Measurements from ENCODE around the gene APLF.
"Not testable (repeated sequence)": the region's sequence is repeated elsewhere in the genome, so short reads cannot be mapped to it uniquely, and the experiment has no call there.

APLF gene

DNA sequence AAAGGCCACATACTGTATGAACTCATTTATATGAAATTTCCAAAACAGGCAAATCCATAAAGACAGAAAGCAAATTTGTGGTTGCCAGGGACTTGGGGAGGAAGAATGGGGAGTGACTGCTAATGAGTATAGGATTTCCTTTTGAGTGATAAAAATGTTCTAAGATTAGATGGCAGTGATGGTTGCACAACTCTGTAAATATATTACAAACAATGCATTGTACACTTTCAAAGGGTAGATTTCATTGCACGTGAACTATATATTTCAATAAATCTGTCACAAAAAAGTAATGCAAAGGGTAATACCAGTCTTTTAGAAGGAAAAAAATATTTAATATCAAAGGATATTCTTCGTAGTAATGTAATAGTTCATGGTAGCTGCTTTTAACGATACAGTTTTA lies 112.3 kb downstream of the APLF start:
- H3K4me3 ChIP-seq (ENCODE audit: low read length), result no peak overlapping the region
- H3K27me3 ChIP-seq (ENCODE audit: control insufficient read depth, insufficient read depth, low read length), result no peaks in the 10 kb centered on the region
- H3K27ac ChIP-seq (ENCODE audit: low read length), result no peak overlapping the region
- H3K4me1 ChIP-seq (ENCODE audit: control insufficient read depth, insufficient read depth, low read length), result no peaks in the 10 kb centered on the region
- no peak for DNase-seq (ENCODE audit: low read depth, low spot score)
- H3K36me3 ChIP-seq (ENCODE audit: control insufficient read depth, insufficient read depth, low read length), result no peaks in the 10 kb centered on the region
- no peaks in the 10 kb centered on the region for H3K9me3 ChIP-seq (ENCODE audit: control insufficient read depth, insufficient read depth, low read length)
- WGBS (ENCODE audit: insufficient coverage, insufficient read length), result no CpG with 5 or more reads among the region's 3 CpGs

DNA sequence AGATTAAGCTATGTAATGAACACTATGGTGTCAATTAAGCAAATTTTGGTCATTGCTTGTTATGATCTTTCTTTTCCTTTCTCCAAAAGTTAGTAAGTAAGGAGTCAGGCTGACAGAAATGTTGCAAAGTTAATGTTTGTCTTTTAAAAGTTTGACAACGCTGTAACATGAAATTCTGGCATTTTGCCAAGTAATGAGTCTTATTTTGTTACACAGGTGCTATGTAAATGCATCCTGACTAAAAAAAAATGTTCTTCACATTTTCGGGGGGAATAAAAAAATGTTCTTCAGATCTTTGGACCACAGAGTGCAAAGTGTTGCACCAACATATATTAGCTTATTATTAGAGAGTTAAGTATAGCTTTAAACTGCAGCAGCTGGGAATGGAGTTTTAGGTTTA lies 121.2 kb downstream of the APLF start:
- Histone ChIP-seq H3K27me3 (ENCODE audit: control insufficient read depth, insufficient read depth, low read length) (no peaks in the 10 kb centered on the region), H3K4me1 (ENCODE audit: control insufficient read depth, insufficient read depth, low read length) (no peaks in the 10 kb centered on the region), H3K4me3 (ENCODE audit: low read length) (no peak overlapping the region), H3K36me3 (ENCODE audit: control insufficient read depth, insufficient read depth, low read length) (no peaks in the 10 kb centered on the region), H3K27ac (ENCODE audit: low read length) (no peak overlapping the region), H3K9me3 (ENCODE audit: control insufficient read depth, insufficient read depth, low read length) (no peaks in the 10 kb centered on the region)
- WGBS (ENCODE audit: insufficient coverage, insufficient read length), result no CpG with 5 or more reads among the region's 2 CpGs
- no peak for DNase-seq (ENCODE audit: low read depth, low spot score)

DNA sequence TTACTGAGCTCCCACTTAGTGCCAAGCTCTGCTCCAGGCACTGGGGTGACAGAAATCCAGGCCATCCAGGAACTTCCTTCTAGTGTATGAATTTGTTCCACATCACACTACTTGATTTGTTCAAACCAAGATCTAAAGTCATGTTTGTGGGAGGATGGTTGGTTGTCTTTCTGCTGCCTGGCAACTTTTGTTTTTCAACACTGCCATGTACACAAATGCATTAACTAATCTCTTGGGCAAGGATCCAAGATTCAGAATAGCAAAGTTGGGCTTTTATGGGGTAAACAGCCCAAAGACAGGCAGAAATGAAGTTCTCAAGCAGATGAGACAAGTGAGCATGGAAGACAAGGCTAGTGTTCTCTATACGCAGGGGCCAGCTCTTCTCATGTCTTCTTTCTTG lies 122.6 kb downstream of the APLF start:
- no peak for DNase-seq (ENCODE audit: low read depth, low spot score)
- no peaks in the 10 kb centered on the region for H3K9me3 ChIP-seq (ENCODE audit: control insufficient read depth, insufficient read depth, low read length)
- H3K36me3 ChIP-seq (ENCODE audit: control insufficient read depth, insufficient read depth, low read length), result no peaks in the 10 kb centered on the region
- H3K27ac ChIP-seq (ENCODE audit: low read length), result no peak overlapping the region
- no CpG with 5 or more reads among the region's 1 CpG for WGBS (ENCODE audit: insufficient coverage, insufficient read length)
- no peaks in the 10 kb centered on the region for H3K4me1 ChIP-seq (ENCODE audit: control insufficient read depth, insufficient read depth, low read length)
- H3K4me3 ChIP-seq (ENCODE audit: low read length), result no peak overlapping the region
- no peaks in the 10 kb centered on the region for H3K27me3 ChIP-seq (ENCODE audit: control insufficient read depth, insufficient read depth, low read length)

DNA sequence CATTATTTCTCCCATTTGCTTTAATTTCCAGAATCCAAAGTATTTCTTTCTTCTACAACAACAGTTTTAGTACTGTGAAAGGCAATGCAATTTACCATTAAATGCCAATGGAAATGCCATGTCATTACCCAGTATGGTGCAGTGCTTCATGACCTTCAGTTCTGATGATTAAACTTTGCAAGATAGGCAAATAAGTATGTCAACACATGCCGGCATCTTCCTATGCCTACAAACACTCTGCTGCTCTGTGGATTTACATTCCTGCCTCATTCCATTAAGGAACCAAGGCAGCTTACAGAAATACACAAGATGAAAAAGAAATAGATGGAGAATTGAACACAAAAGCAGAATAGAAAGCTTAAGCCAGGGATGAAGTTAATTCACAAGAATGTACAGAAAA lies 123.3 kb downstream of the APLF start:
- Histone ChIP-seq H3K4me3 (ENCODE audit: low read length) (no peak overlapping the region), H3K27me3 (ENCODE audit: control insufficient read depth, insufficient read depth, low read length) (no peaks in the 10 kb centered on the region), H3K36me3 (ENCODE audit: control insufficient read depth, insufficient read depth, low read length) (no peaks in the 10 kb centered on the region), H3K27ac (ENCODE audit: low read length) (no peak overlapping the region), H3K9me3 (ENCODE audit: control insufficient read depth, insufficient read depth, low read length) (no peaks in the 10 kb centered on the region), H3K4me1 (ENCODE audit: control insufficient read depth, insufficient read depth, low read length) (no peaks in the 10 kb centered on the region)
- WGBS (ENCODE audit: insufficient coverage, insufficient read length), result no CpG with 5 or more reads among the region's 1 CpG
- no peak for DNase-seq (ENCODE audit: low read depth, low spot score)

DNA sequence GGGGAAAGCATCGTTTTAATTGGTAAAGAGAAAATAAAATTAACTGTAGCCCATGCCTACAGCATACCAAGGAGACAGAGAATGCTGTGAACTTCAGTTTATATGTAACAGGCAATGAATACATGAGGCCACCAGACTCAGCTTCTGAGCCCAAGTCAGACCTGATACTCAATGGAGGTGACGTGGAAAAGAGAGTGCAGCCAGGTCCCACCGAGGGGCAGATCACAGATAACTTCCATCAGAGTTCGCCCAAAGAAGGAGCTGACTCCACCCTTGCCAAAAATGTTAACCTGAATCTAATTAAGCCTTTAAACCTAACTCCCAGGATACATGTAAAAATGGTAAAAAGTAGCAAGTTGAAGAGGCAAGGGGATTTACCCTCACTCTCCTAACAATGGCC lies 123.8 kb downstream of the APLF start:
- H3K36me3 ChIP-seq (ENCODE audit: control insufficient read depth, insufficient read depth, low read length), result no peaks in the 10 kb centered on the region
- DNase-seq (ENCODE audit: low read depth, low spot score), result no peak
- no peak overlapping the region for H3K4me3 ChIP-seq (ENCODE audit: low read length)
- H3K9me3 ChIP-seq (ENCODE audit: control insufficient read depth, insufficient read depth, low read length), result no peaks in the 10 kb centered on the region
- H3K4me1 ChIP-seq (ENCODE audit: control insufficient read depth, insufficient read depth, low read length), result no peaks in the 10 kb centered on the region
- no CpG with 5 or more reads among the region's 4 CpGs for WGBS (ENCODE audit: insufficient coverage, insufficient read length)
- H3K27ac ChIP-seq (ENCODE audit: low read length), result no peak overlapping the region
- H3K27me3 ChIP-seq (ENCODE audit: control insufficient read depth, insufficient read depth, low read length), result no peaks in the 10 kb centered on the region

DNA sequence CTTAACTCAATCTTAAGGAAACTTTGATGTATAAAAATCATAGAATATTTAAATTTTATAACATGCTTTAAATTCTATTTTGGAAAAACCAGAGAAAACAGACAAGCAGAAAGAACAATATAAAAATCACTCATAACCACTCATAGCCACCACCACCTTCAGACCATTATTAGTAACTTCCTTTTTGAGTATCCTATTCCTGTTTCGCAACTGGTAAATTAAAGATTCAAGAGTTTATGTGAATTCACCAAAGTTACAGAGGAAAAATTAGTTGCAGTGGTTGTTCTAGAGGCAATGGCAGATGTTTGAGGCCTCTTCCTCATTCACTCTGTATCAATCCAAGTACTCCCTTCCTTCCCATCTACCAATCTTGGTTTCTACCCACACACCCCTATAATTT lies 126.7 kb downstream of the APLF start:
- Histone ChIP-seq H3K27ac (ENCODE audit: low read length) (no peak overlapping the region), H3K36me3 (ENCODE audit: control insufficient read depth, insufficient read depth, low read length) (no peaks in the 10 kb centered on the region), H3K27me3 (ENCODE audit: control insufficient read depth, insufficient read depth, low read length) (no peaks in the 10 kb centered on the region), H3K4me3 (ENCODE audit: low read length) (no peak overlapping the region), H3K4me1 (ENCODE audit: control insufficient read depth, insufficient read depth, low read length) (no peaks in the 10 kb centered on the region), H3K9me3 (ENCODE audit: control insufficient read depth, insufficient read depth, low read length) (no peaks in the 10 kb centered on the region)
- WGBS (ENCODE audit: insufficient coverage, insufficient read length), result no CpG with 5 or more reads among the region's 1 CpG
- DNase-seq (ENCODE audit: low read depth, low spot score), result no peak

DNA sequence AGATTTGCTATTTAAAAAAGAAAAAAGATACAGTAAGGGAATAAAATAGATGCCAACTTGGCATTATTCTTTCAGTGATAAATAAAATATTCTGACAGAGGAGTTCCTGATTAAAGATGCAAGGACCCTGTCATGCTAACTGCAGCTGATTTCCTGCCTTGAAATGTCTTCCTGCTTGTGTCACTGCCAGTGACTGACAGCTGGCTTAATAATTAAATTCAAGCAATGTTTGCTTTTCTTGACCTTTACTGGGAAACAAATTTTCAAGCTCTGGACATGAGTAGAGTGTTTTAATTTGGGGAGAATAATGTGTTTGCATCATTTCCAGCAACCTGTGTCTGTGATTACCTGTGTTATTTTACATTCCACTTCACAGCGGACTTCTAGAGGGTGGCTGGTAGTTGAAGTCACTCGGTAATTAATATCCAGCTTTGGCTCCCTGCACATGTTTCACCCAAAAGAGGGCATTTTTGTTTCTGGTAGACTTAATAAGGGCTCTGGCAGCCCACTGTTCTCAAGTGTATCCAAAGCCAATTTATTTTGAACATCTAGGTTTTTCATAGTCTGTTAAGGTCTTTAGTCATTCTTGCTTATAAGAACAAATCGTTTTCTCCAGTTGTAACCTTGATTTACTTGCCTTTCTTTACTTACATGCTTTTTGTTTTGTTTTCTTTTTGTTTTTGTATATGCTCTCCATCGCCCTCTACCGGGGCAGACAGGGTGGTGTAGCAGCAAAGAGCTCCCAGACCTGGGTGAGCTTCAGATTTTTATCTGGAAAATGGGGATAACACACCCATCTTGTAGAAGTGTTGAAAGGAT lies 127.5 kb downstream of the APLF start:
- H3K27me3 ChIP-seq (ENCODE audit: control insufficient read depth, insufficient read depth, low read length), result no peaks in the 10 kb centered on the region
- H3K9me3 ChIP-seq (ENCODE audit: control insufficient read depth, insufficient read depth, low read length), result no peaks in the 10 kb centered on the region
- H3K27ac ChIP-seq (ENCODE audit: low read length), result no peak overlapping the region
- H3K4me1 ChIP-seq (ENCODE audit: control insufficient read depth, insufficient read depth, low read length), result no peaks in the 10 kb centered on the region
- no peaks in the 10 kb centered on the region for H3K36me3 ChIP-seq (ENCODE audit: control insufficient read depth, insufficient read depth, low read length)
- WGBS (ENCODE audit: insufficient coverage, insufficient read length), result no CpG with 5 or more reads among the region's 5 CpGs
- DNase-seq (ENCODE audit: low read depth, low spot score), result peak; percentile 18
- no peak overlapping the region for H3K4me3 ChIP-seq (ENCODE audit: low read length)

DNA sequence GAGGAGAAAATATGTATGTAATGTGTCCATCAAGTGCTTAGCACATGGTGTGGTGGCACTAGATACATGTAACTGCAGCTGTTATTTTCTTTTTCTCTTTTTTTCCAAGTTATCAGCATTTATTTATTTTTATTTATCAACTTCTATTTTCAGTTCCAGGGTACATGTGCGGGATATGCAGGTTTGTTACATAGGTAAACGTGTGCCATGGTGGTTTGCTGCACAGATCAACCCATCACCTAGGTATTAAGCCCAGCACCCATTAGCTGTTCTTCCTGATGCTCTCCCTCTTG lies 128.1 kb downstream of the APLF start:
- WGBS (ENCODE audit: insufficient coverage, insufficient read length), result no CpG with 5 or more reads among the region's 2 CpGs
- H3K9me3 ChIP-seq (ENCODE audit: control insufficient read depth, insufficient read depth, low read length); H3K36me3 ChIP-seq (ENCODE audit: control insufficient read depth, insufficient read depth, low read length); H3K27ac ChIP-seq (ENCODE audit: low read length); H3K4me3 ChIP-seq (ENCODE audit: low read length); DNase-seq (ENCODE audit: low read depth, low spot score); H3K27me3 ChIP-seq (ENCODE audit: control insufficient read depth, insufficient read depth, low read length); H3K4me1 ChIP-seq (ENCODE audit: control insufficient read depth, insufficient read depth, low read length): not testable (repeated sequence)

DNA sequence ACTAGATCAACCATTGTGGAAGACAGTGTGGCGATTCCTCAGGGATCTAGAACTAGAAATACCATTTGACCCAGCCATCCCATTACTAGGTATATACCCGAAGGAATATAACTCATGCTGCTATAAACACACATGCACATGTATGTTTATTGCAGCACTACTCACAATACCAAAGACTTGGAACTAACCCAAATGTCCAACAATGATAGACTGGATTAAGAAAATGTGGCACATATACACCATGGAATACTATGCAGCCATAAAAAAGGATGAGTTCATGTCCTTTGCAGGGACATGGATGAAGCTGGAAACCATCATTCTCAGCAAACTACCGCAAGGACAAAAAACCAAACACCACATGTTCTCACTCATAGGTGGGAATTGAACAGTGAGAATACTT lies 133.1 kb downstream of the APLF start:
- not testable (repeated sequence) for H3K27me3 ChIP-seq (ENCODE audit: control insufficient read depth, insufficient read depth, low read length); H3K4me3 ChIP-seq (ENCODE audit: low read length); H3K36me3 ChIP-seq (ENCODE audit: control insufficient read depth, insufficient read depth, low read length); H3K27ac ChIP-seq (ENCODE audit: low read length); DNase-seq (ENCODE audit: low read depth, low spot score); H3K9me3 ChIP-seq (ENCODE audit: control insufficient read depth, insufficient read depth, low read length); H3K4me1 ChIP-seq (ENCODE audit: control insufficient read depth, insufficient read depth, low read length)
- WGBS (ENCODE audit: insufficient coverage, insufficient read length), result no CpG with 5 or more reads among the region's 3 CpGs

DNA sequence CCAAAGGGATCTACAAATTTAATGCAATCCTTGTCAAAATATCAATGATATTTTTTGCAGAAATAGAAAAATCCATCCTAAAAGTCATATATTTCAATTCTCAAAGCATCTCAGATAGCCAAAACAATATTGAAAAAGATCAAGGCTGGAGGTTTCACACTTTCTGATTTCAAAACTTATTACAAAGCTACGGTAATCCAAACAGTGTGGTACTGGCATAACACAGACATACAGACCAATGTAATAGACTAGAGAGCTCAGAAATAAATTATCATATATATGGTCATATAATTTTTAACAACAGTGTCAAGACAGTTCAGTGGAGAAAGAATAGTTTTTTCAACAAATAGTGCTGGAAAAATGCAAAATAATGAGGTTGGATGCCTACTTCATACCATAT lies 135.7 kb downstream of the APLF start:
- no peak for DNase-seq (ENCODE audit: low read depth, low spot score)
- no peaks in the 10 kb centered on the region for H3K36me3 ChIP-seq (ENCODE audit: control insufficient read depth, insufficient read depth, low read length)
- H3K4me1 ChIP-seq (ENCODE audit: control insufficient read depth, insufficient read depth, low read length), result no peaks in the 10 kb centered on the region
- H3K9me3 ChIP-seq (ENCODE audit: control insufficient read depth, insufficient read depth, low read length), result no peaks in the 10 kb centered on the region
- no CpG with 5 or more reads among the region's 1 CpG for WGBS (ENCODE audit: insufficient coverage, insufficient read length)
- H3K4me3 ChIP-seq (ENCODE audit: low read length), result no peak overlapping the region
- no peak overlapping the region for H3K27ac ChIP-seq (ENCODE audit: low read length)
- H3K27me3 ChIP-seq (ENCODE audit: control insufficient read depth, insufficient read depth, low read length), result no peaks in the 10 kb centered on the region

DNA sequence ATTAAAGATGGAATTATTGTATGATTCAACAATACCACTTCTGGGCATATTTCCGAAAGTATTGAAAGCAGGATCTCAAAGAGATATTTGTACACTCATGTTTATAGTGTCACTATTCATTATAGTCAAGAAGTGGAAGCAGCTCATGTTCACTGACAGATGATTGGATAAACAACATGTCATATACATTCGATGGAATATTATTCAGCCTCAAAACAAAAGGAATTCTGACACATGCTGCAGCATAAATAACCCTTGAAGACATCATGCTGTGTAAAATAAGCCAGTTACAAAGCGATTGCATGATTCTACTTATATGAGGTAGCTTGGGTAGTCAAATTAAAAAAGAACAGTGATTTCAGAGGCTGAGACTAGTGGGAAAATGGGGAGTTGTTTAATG lies 136.7 kb downstream of the APLF start:
- Histone ChIP-seq H3K36me3 (ENCODE audit: control insufficient read depth, insufficient read depth, low read length) (no peaks in the 10 kb centered on the region), H3K4me1 (ENCODE audit: control insufficient read depth, insufficient read depth, low read length) (no peaks in the 10 kb centered on the region), H3K27me3 (ENCODE audit: control insufficient read depth, insufficient read depth, low read length) (no peaks in the 10 kb centered on the region), H3K9me3 (ENCODE audit: control insufficient read depth, insufficient read depth, low read length) (no peaks in the 10 kb centered on the region), H3K27ac (ENCODE audit: low read length) (no peak overlapping the region), H3K4me3 (ENCODE audit: low read length) (no peak overlapping the region)
- DNase-seq (ENCODE audit: low read depth, low spot score), result no peak
- no CpG with 5 or more reads among the region's 3 CpGs for WGBS (ENCODE audit: insufficient coverage, insufficient read length)

Measured in iPS DF 6.9 (cell line).